Parathyroid adenoma (tissue), 2 donors: ENCODE data around the gene SAMD15.

ENCODE experiments used
- H2AFZ ChIP-seq: fragments of 300-600 bp; sonication (generic); one replicate; pipeline ENCODE4 v1.7.0; 2017; ENCODE audit warnings: antibody characterized with exemption, mild to moderate bottlenecking
- H3K27ac ChIP-seq: fragments of 300-600 bp; sonication (generic); one replicate; pipeline ENCODE4 v1.7.0; 2017
- H3K27me3 ChIP-seq: fragments of 300-600 bp; sonication (generic); one replicate; pipeline ENCODE4 v1.7.0; 2017; ENCODE audit warnings: low read length; ENCODE audit not compliant: control insufficient read depth, insufficient read depth
- H3K36me3 ChIP-seq: fragments of 300-600 bp; sonication (generic); one replicate; pipeline ENCODE4 v1.7.0; 2017; ENCODE audit warnings: low read length; ENCODE audit not compliant: control insufficient read depth, insufficient read depth
- H3K4me1 ChIP-seq: fragments of 300-600 bp; sonication (generic); one replicate; pipeline ENCODE4 v1.7.0; 2017; ENCODE audit warnings: control low read depth
- H3K4me2 ChIP-seq: fragments of 300-600 bp; sonication (generic); one replicate; pipeline ENCODE4 v1.7.0; 2017; ENCODE audit warnings: low read length
- H3K4me3 ChIP-seq: fragments of 300-600 bp; sonication (generic); one replicate; pipeline ENCODE4 v1.7.0; 2017; ENCODE audit warnings: low read depth, low read length
- H3K79me2 ChIP-seq: fragments of 300-600 bp; sonication (generic); one replicate; pipeline ENCODE4 v1.7.0; 2017; ENCODE audit warnings: control low read depth
- H3K9ac ChIP-seq: fragments of 300-600 bp; sonication (generic); one replicate; pipeline ENCODE4 v1.7.0; 2017; ENCODE audit warnings: mild to moderate bottlenecking
- H3K9me3 ChIP-seq: fragments of 300-600 bp; sonication (generic); one replicate; pipeline ENCODE4 v1.7.0; 2017; ENCODE audit warnings: low read length; ENCODE audit not compliant: control insufficient read depth
- TF ChIP-seq, protein P1 (sequence below): fragments of 300-600 bp; sonication (generic); IDR thresholded peaks from one replicate; pipeline ENCODE4 v1.7.0; 2017; ENCODE audit warnings: antibody characterized with exemption, mild to moderate bottlenecking
- donor health status: primary hyperparathyroidism.

SAMD15 gene

DNA sequence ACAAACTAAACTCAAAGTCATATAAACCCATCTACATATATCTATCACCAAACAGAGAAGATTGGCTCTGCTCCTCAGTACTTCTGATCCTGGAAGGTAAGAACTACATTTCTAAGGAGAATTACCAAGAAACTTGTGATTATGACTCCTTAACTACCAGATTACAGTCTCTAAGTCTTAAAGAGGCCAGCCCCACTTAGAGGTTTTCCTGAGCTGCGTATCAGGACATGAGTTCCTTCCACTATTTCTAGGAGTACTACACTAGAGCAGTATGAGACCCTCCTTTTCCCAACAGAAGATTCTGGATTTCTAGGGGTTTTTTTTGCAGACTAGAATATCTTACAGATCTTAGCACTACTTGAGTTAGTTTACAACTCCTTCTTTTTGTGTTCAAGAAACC, 46.2 kb downstream of the SAMD15 start, which contains the start of gene NOXRED1:
Gene NOXRED1, minus strand, starts transcription at position 101 of the 400 bp plus-strand sequence. CDS start 634 bp downstream, outside the sequence.
- Histone ChIP-seq H2AFZ (no peak within 1 kb of the TSS), H3K27ac (no peak within 1 kb of the TSS), H3K9ac (no peak within 1 kb of the TSS), H3K9me3 (no peaks in the 10 kb centered on the region), H3K79me2 (no peaks in the 10 kb centered on the region), H3K4me3 (no peak within 1 kb of the TSS), H3K27me3 (no peaks in the 10 kb centered on the region), H3K4me1 (no peaks in the 10 kb centered on the region), H3K36me3 (peaks cover 2% of the 10 kb centered on the region), H3K4me2 (no peak within 1 kb of the TSS)
- TF ChIP-seq, protein P1, sequence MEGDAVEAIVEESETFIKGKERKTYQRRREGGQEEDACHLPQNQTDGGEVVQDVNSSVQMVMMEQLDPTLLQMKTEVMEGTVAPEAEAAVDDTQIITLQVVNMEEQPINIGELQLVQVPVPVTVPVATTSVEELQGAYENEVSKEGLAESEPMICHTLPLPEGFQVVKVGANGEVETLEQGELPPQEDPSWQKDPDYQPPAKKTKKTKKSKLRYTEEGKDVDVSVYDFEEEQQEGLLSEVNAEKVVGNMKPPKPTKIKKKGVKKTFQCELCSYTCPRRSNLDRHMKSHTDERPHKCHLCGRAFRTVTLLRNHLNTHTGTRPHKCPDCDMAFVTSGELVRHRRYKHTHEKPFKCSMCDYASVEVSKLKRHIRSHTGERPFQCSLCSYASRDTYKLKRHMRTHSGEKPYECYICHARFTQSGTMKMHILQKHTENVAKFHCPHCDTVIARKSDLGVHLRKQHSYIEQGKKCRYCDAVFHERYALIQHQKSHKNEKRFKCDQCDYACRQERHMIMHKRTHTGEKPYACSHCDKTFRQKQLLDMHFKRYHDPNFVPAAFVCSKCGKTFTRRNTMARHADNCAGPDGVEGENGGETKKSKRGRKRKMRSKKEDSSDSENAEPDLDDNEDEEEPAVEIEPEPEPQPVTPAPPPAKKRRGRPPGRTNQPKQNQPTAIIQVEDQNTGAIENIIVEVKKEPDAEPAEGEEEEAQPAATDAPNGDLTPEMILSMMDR: no peak

DNA sequence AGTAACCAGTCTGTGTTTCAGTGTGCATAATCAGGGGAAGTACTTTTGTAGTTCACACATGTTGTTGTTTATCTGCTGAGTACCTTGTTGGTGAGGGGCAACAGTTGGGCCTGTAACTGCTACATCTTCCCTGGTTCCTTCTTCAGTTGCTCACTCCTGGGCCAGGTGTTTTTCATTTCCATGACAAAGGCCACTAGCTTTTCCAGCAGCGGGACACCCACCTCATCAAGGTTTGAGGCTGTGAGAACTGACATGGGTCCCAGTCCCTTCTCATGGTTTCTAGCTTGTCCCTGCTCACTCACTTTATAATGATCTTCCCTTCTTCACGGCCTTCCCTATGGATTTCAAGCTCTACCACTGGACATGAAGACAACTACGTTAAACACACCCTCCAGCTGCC, 47.7 kb downstream of the SAMD15 start:
- H3K27ac ChIP-seq: no peak overlapping the region
- no peaks in the 10 kb centered on the region for H3K9me3 ChIP-seq
- TF ChIP-seq, protein P1: no peak
- peaks cover 2% of the 10 kb centered on the region for H3K36me3 ChIP-seq
- no peaks in the 10 kb centered on the region for H3K27me3 ChIP-seq
- H2AFZ ChIP-seq: no peak overlapping the region
- no peak overlapping the region for H3K4me2 ChIP-seq
- no peaks in the 10 kb centered on the region for H3K79me2 ChIP-seq
- H3K4me1 ChIP-seq: no peaks in the 10 kb centered on the region
- H3K4me3 ChIP-seq: no peak overlapping the region
- H3K9ac ChIP-seq: no peak overlapping the region

DNA sequence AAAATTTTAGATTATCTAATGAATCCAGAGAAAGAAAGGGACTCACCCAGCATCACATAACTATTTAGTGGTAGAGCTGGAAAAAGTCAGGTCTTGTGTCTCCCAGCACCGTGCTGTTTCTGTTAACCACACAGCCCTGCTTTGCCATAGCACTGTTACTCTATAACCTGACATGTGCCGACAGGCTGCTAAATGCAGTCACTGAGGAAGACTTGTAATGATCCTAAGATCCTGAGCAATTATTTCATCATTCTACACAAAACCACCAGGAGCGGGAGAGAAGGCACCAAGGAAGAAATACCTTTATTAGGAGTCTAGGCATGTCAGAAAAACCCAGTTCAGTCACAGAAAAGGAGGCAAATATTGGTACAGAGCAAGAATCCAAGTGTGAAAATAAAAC, 49.2 kb downstream of the SAMD15 start:
- no peak overlapping the region for H3K4me2 ChIP-seq
- no peak overlapping the region for H3K9ac ChIP-seq
- no peaks in the 10 kb centered on the region for H3K79me2 ChIP-seq
- H3K27me3 ChIP-seq: no peaks in the 10 kb centered on the region
- TF ChIP-seq, protein P1: no peak
- H3K9me3 ChIP-seq: no peaks in the 10 kb centered on the region
- no peaks in the 10 kb centered on the region for H3K4me1 ChIP-seq
- no peak overlapping the region for H2AFZ ChIP-seq
- no peak overlapping the region for H3K4me3 ChIP-seq
- H3K36me3 ChIP-seq: no peaks in the 10 kb centered on the region
- H3K27ac ChIP-seq: no peak overlapping the region

DNA sequence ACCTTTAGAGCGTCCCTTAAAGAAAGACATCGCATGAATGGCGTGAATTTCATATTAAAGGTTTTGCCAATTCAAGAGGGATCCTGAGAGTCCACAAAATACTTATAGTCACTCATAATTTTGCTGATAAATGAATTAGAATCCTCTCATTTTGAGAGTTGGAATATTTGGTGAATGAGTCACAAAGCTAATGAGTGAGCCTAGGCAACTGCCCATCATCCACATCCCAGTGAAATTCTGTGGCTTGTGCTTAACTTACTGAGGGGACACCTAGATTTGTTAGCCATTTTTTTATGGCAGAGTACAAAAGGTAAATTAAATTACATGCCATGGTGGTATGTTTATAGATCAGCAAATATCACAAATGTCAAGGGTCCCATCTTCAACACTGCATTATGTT, 58.9 kb downstream of the SAMD15 start:
- Histone ChIP-seq H3K4me1 (no peaks in the 10 kb centered on the region), H3K36me3 (no peaks in the 10 kb centered on the region), H3K27me3 (no peaks in the 10 kb centered on the region), H3K4me3 (no peak overlapping the region), H3K9me3 (no peaks in the 10 kb centered on the region), H3K27ac (no peak overlapping the region), H3K9ac (no peak overlapping the region), H2AFZ (no peak overlapping the region), H3K4me2 (no peak overlapping the region), H3K79me2 (no peaks in the 10 kb centered on the region)
- TF ChIP-seq, protein P1: no peak

DNA sequence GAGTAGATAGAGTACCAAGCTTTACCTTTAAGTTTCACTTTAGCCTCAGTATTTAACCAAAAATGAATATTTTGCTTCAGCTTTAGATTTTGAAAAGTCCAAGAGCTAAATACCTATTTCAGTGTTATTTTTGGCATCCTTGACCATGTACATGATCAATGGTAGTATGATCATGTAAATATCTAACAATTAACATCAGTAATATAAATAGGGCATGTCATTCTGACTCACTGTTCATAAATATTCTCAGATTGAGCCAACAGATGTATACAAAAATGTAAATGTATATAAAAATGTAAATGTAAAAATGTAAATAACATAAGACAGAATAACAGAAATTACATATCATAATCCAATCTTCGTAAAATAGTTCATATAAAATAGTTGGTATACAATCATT, 61.4 kb downstream of the SAMD15 start:
- no peaks in the 10 kb centered on the region for H3K27me3 ChIP-seq
- no peak overlapping the region for H3K4me2 ChIP-seq
- no peaks in the 10 kb centered on the region for H3K79me2 ChIP-seq
- no peak overlapping the region for H3K9ac ChIP-seq
- no peaks in the 10 kb centered on the region for H3K4me1 ChIP-seq
- no peak overlapping the region for H2AFZ ChIP-seq
- H3K27ac ChIP-seq: no peak overlapping the region
- TF ChIP-seq, protein P1: no peak
- H3K36me3 ChIP-seq: no peaks in the 10 kb centered on the region
- no peaks in the 10 kb centered on the region for H3K9me3 ChIP-seq
- H3K4me3 ChIP-seq: no peak overlapping the region
